ENCODE results near the gene RNU5B-1. TPM values are rescaled to one million over a fixed set of nuclear protein-coding genes. Genes with fewer than 3 reads are reported as not detected.
A peak's percentile ranks its signal among the peaks of the same experiment; 100 is the strongest.

RNU5B-1 gene
- polyA plus RNA-seq, 3 donors: not detected

- no peaks in the 10 kb centered on the region for H3K4me1 ChIP-seq (ENCODE audit: control insufficient read depth in 1 of 2, insufficient read depth in 2 of 2, low read length in 2 of 2)
- no peaks in the 10 kb centered on the region for H3K9me3 ChIP-seq (replicated peaks in 1 of 2; ENCODE audit: control insufficient read depth in 1 of 2, insufficient read depth in 1 of 2, low read length in 2 of 2)
- no peak overlapping the region for H3K9ac ChIP-seq (ENCODE audit: insufficient read depth, low read length, poor library complexity, severe bottlenecking)
- peaks cover 0 to 3% of the 10 kb centered on the region in 2 donors for H3K27me3 ChIP-seq (ENCODE audit: control insufficient read depth in 2 of 2, insufficient read depth in 2 of 2, low read length in 2 of 2)
- H3K79me2 ChIP-seq (ENCODE audit: insufficient read depth, low read length): no peaks in the 10 kb centered on the region
- WGBS (ENCODE audit: insufficient coverage): 91% methylated on average over 16 of the region's 22 CpGs
- no peak overlapping the region for H3K4me3 ChIP-seq (replicated peaks in 1 of 3; ENCODE audit: low read depth in 2 of 3, low read length in 3 of 3)
- no peaks in the 10 kb centered on the region for H3K36me3 ChIP-seq (replicated peaks in 1 of 2; ENCODE audit: control insufficient read depth in 1 of 2, insufficient read depth in 2 of 2, low read length in 2 of 2)
- Mint-ChIP-seq H3K36me3 (no peaks in the 10 kb centered on the region), H3K27ac (no peak overlapping the region), H3K9me3 (no peaks in the 10 kb centered on the region), H3K4me1 (peaks cover 8% of the 10 kb centered on the region), H3K4me3 (no peak overlapping the region), H3K27me3 (ENCODE audit: low read depth in 3 of 3) (peaks cover 10 to 20% (median 16%) of the 10 kb centered on the region in 3 donors)
- H3K27ac ChIP-seq (ENCODE audit: low read depth in 1 of 2, low read length in 2 of 2): no peak overlapping the region
- H2AFZ ChIP-seq (ENCODE audit: insufficient read depth, low read depth, low read length, poor library complexity, severe bottlenecking): no peak overlapping the region
- DNase-seq: no peak
- H4K20me1 ChIP-seq (ENCODE audit: insufficient read depth, low read length): no peaks in the 10 kb centered on the region
- intact Hi-C loops (cut with micrococcal nuclease): no loop called here
- no peak overlapping the region for H3K4me2 ChIP-seq (replicated peaks; ENCODE audit: extremely low read depth, low read length, poor library complexity, severe bottlenecking)
- TF ChIP-seq, protein P1, sequence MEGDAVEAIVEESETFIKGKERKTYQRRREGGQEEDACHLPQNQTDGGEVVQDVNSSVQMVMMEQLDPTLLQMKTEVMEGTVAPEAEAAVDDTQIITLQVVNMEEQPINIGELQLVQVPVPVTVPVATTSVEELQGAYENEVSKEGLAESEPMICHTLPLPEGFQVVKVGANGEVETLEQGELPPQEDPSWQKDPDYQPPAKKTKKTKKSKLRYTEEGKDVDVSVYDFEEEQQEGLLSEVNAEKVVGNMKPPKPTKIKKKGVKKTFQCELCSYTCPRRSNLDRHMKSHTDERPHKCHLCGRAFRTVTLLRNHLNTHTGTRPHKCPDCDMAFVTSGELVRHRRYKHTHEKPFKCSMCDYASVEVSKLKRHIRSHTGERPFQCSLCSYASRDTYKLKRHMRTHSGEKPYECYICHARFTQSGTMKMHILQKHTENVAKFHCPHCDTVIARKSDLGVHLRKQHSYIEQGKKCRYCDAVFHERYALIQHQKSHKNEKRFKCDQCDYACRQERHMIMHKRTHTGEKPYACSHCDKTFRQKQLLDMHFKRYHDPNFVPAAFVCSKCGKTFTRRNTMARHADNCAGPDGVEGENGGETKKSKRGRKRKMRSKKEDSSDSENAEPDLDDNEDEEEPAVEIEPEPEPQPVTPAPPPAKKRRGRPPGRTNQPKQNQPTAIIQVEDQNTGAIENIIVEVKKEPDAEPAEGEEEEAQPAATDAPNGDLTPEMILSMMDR (IDR thresholded peaks at IDR 0.05): no peak
Observed at GRCh38 chr15:65330934-65331645, 26.6 kb downstream of the RNU5B-1 start.

DNA sequence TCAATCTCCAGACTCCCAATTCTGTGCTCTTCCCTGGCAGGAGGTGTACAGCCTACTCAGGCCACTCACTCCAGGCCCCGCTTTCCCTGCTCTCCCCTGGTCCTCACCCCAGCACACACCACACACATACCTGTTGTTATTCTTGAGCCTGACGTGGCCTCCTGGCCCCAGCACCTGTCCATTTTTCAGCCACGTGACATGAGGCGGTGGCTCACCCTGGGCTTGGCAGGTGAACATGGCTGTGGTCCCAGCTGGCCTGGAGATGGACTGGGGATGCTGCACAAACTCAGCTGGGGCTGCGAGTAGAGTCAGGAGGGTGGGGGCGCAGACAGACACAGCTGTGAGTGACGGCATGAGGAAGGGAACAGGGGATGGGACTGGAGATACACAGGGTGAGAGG is 27.3 kb downstream of the RNU5B-1 start:
- WGBS (ENCODE audit: insufficient coverage): 96% methylated on average over 3 of the region's 7 CpGs
- no peaks in the 10 kb centered on the region for H3K36me3 Mint-ChIP-seq
- H3K4me3 ChIP-seq (replicated peaks in 1 of 3; ENCODE audit: low read depth in 2 of 3, low read length in 3 of 3): no peak overlapping the region
- H3K4me1 Mint-ChIP-seq: peaks cover 4% of the 10 kb centered on the region
- no peaks in the 10 kb centered on the region for H3K9me3 Mint-ChIP-seq
- TF ChIP-seq, protein P1 (IDR thresholded peaks at IDR 0.05): no peak
- H3K36me3 ChIP-seq (replicated peaks in 1 of 2; ENCODE audit: control insufficient read depth in 1 of 2, insufficient read depth in 2 of 2, low read length in 2 of 2): no peaks in the 10 kb centered on the region
- intact Hi-C loops (cut with micrococcal nuclease): no loop called here
- peaks cover 9 to 13% (median 10%) of the 10 kb centered on the region in 3 donors for H3K27me3 Mint-ChIP-seq (ENCODE audit: low read depth in 3 of 3)
- H3K27me3 ChIP-seq (ENCODE audit: control insufficient read depth in 2 of 2, insufficient read depth in 2 of 2, low read length in 2 of 2): no peaks in the 10 kb centered on the region
- H3K4me3 Mint-ChIP-seq: no peak overlapping the region
- H3K9me3 ChIP-seq (replicated peaks in 1 of 2; ENCODE audit: control insufficient read depth in 1 of 2, insufficient read depth in 1 of 2, low read length in 2 of 2): no peaks in the 10 kb centered on the region
- no peak overlapping the region for H3K4me2 ChIP-seq (replicated peaks; ENCODE audit: extremely low read depth, low read length, poor library complexity, severe bottlenecking)
- no peak for DNase-seq
- no peak overlapping the region for H3K27ac ChIP-seq (ENCODE audit: low read depth in 1 of 2, low read length in 2 of 2)
- no peaks in the 10 kb centered on the region for H4K20me1 ChIP-seq (ENCODE audit: insufficient read depth, low read length)
- no peak overlapping the region for H2AFZ ChIP-seq (ENCODE audit: insufficient read depth, low read depth, low read length, poor library complexity, severe bottlenecking)
- H3K79me2 ChIP-seq (ENCODE audit: insufficient read depth, low read length): no peaks in the 10 kb centered on the region
- H3K4me1 ChIP-seq (ENCODE audit: control insufficient read depth in 1 of 2, insufficient read depth in 2 of 2, low read length in 2 of 2): no peaks in the 10 kb centered on the region
- no peak overlapping the region for H3K9ac ChIP-seq (ENCODE audit: insufficient read depth, low read length, poor library complexity, severe bottlenecking)
- peak overlapping the region in 1 of 7 donors; percentile 28 for H3K27ac Mint-ChIP-seq

Measured in CD14-positive monocyte (primary cell).